Measurements from ENCODE around the gene ARFIP1. TPM values are rescaled to one million over a fixed set of nuclear protein-coding genes. Genes with fewer than 3 reads are reported as not detected.
"Not testable (repeated sequence)": the region's sequence is repeated elsewhere in the genome, so short reads cannot be mapped to it uniquely, and the experiment has no call there.

Gene ARFIP1
- total RNA-seq, 2 experiments from 2014 or later, result 8.4 to 10.5 TPM

- ATAC-seq, result no peak
- no peak for DNase-seq
- peaks cover 37% of the 10 kb centered on the region for H3K9me3 Mint-ChIP-seq (ENCODE audit: low read depth)
- peaks cover 50% of the 10 kb centered on the region for H3K36me3 Mint-ChIP-seq (ENCODE audit: low read depth)
- H3K27me3 Mint-ChIP-seq, result no peaks in the 10 kb centered on the region
- no peak overlapping the region for H3K4me3 Mint-ChIP-seq
- no peak overlapping the region for H3K27ac Mint-ChIP-seq
- POLR2A ChIA-PET, result no interaction called here
- peaks cover 11% of the 10 kb centered on the region for H3K4me1 Mint-ChIP-seq
- intact Hi-C loops (cut with DNase I, micrococcal nuclease), result no loop called here
- CTCF ChIA-PET, result interaction anchor here (0.6 to 1.6 kb wide), 4 partner anchors 13 to 310 kb away, joined by 3 read pairs; no protein-coding TSS in a partner anchor
Observed at GRCh38 chr4:152817331-152817730, 37.6 kb downstream of the ARFIP1 start.

DNA sequence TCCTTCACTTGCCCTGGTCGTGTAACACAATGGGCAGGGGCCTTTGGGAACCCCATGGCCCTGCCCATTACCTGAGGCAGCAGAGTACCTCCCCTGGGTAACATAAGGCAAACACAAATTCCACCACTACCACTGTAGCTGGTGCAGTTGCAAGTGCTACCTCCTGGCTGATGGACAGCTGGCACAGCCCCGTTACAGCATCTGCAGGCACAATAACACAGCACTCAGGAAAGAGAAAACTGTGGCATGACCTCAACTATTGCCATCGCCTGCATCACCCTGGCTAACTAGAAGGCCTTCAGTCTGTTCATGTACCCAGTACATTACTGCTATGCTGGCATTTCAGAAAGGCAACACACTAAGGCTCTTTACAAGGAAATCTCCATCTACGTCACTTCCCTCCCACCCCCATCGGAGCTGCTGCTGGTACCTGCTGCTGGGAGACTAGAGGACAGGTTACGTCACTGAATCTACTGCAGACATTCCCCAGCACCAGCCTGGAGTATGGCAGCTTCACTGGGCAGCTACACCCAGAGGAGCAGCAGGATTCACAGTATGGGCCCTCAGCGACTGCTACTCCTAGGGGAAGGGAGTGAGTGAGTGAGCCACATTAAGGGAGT lies 39.4 kb downstream of the ARFIP1 start:
- CTCF ChIA-PET, result interaction anchor here (1.0 kb wide), 1 partner anchor 40 kb away, joined by 3 read pairs; no protein-coding TSS in a partner anchor

DNA sequence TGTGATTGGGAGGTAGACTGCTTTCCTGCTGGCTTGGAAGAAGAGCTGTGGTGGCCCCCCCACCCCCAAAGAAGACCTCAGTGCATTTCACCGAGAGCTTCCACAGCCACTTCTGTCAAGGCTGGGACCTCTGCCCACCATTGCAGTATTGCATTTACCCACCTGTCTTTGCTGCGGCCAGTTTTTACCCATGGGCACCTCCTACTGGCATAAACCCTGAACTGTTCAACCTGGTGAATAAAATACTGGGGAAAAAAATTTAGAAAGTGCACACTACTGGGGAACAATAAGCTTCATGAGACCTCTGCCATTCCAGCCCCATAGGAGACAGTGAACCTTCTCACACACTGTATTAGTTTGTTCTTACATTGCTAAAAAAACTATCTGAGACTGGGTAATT lies 40.3 kb downstream of the ARFIP1 start:
- ATAC-seq (no peak), DNase-seq (no peak)
- peaks cover 28% of the 10 kb centered on the region for H3K9me3 Mint-ChIP-seq (ENCODE audit: low read depth)
- peaks cover 11% of the 10 kb centered on the region for H3K4me1 Mint-ChIP-seq
- CTCF ChIA-PET, result interaction anchor here (0.7 to 1.0 kb wide), 2 partner anchors 41 to 97 kb away, joined by 3 read pairs; no protein-coding TSS in a partner anchor
- intact Hi-C loops (cut with DNase I, micrococcal nuclease), result no loop called here
- POLR2A ChIA-PET, result no interaction called here
- no peak overlapping the region for H3K27ac Mint-ChIP-seq
- peaks cover 26% of the 10 kb centered on the region for H3K36me3 Mint-ChIP-seq (ENCODE audit: low read depth)
- no peaks in the 10 kb centered on the region for H3K27me3 Mint-ChIP-seq
- H3K4me3 Mint-ChIP-seq, result no peak overlapping the region

More for the DNA sequence above, 39.4 kb downstream of the ARFIP1 start:
- no peaks in the 10 kb centered on the region for H3K27me3 Mint-ChIP-seq
- H3K4me3 Mint-ChIP-seq, result no peak overlapping the region
- intact Hi-C loops (cut with DNase I, micrococcal nuclease), result no loop called here
- DNase-seq, result no peak
- peaks cover 36% of the 10 kb centered on the region for H3K36me3 Mint-ChIP-seq (ENCODE audit: low read depth)
- H3K9me3 Mint-ChIP-seq (ENCODE audit: low read depth), result peaks cover 27% of the 10 kb centered on the region
- peaks cover 11% of the 10 kb centered on the region for H3K4me1 Mint-ChIP-seq
- ATAC-seq, result no peak
- H3K27ac Mint-ChIP-seq, result no peak overlapping the region
- POLR2A ChIA-PET, result no interaction called here

GRCh38 chr4:152822323-152822722 lies 42.6 kb downstream of the ARFIP1 start:
- Mint-ChIP-seq H3K27me3 (no peaks in the 10 kb centered on the region), H3K9me3 (ENCODE audit: low read depth) (peaks cover 21% of the 10 kb centered on the region), H3K27ac (no peak overlapping the region), H3K36me3 (ENCODE audit: low read depth) (peaks cover 6% of the 10 kb centered on the region), H3K4me1 (peaks cover 2% of the 10 kb centered on the region), H3K4me3 (no peak overlapping the region)
- POLR2A ChIA-PET, result no interaction called here
- no peak for ATAC-seq
- CTCF ChIA-PET, result no interaction called here
- DNase-seq, result no peak
- intact Hi-C loops (cut with DNase I, micrococcal nuclease), result no loop called here

DNA sequence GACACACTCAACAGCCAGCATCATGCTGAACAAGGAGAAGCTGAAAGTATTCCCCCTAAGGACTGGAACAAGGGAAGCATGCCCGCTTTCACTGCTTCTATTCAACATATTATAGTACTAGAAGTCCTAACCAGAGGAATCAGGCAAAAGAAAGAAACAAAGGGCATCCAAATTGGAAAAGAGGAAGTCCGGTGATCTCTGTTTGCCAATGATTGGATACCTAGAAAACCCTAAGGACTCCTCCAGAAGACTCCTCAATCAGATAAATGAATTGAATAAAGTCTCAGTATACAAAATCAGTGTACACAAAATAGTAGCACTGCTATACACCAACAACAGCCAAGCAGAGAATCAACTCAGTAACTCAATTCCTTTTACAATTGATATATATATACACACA lies 44.8 kb downstream of the ARFIP1 start:
- Mint-ChIP-seq H3K36me3 (ENCODE audit: low read depth) (peaks cover 5% of the 10 kb centered on the region), H3K27ac (no peak overlapping the region), H3K4me3 (no peak overlapping the region), H3K4me1 (no peaks in the 10 kb centered on the region), H3K9me3 (ENCODE audit: low read depth) (peaks cover 21% of the 10 kb centered on the region), H3K27me3 (no peaks in the 10 kb centered on the region)
- ChIA-PET CTCF (no interaction called here), POLR2A (no interaction called here)
- intact Hi-C loops (cut with DNase I, micrococcal nuclease), result no loop called here
- ATAC-seq, result no peak
- no peak for DNase-seq

DNA sequence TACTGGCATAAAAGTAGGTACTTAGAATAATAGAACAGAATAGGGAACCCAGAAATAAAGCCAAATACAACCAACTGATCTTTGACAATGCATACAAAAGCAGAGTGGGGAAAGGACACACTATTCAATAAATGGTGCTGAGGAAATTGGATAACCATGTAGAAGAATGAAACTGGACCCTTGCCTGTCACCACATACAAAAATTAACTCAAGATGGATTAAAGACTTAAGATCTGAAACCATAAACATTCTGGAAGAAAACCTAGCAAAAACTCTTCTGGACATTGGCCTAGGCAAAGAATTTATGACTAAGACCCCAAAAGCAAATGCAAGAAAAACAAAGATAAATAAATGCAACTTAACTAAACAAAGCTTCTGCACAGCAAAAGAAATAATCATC lies 45.6 kb downstream of the ARFIP1 start:
- H3K27ac Mint-ChIP-seq, result no peak overlapping the region
- H3K27me3 Mint-ChIP-seq, result no peaks in the 10 kb centered on the region
- no peak overlapping the region for H3K4me3 Mint-ChIP-seq
- ChIA-PET CTCF (no interaction called here), POLR2A (no interaction called here)
- peaks cover 21% of the 10 kb centered on the region for H3K9me3 Mint-ChIP-seq (ENCODE audit: low read depth)
- no peaks in the 10 kb centered on the region for H3K4me1 Mint-ChIP-seq
- intact Hi-C loops (cut with DNase I, micrococcal nuclease), result no loop called here
- ATAC-seq (no peak), DNase-seq (no peak)
- peaks cover 2% of the 10 kb centered on the region for H3K36me3 Mint-ChIP-seq (ENCODE audit: low read depth)

- H3K27me3 Mint-ChIP-seq, result no peaks in the 10 kb centered on the region
- no peaks in the 10 kb centered on the region for H3K4me1 Mint-ChIP-seq
- CTCF ChIA-PET, result no interaction called here
Observed at GRCh38 chr4:152828122-152828521, 48.4 kb downstream of the ARFIP1 start.

DNA sequence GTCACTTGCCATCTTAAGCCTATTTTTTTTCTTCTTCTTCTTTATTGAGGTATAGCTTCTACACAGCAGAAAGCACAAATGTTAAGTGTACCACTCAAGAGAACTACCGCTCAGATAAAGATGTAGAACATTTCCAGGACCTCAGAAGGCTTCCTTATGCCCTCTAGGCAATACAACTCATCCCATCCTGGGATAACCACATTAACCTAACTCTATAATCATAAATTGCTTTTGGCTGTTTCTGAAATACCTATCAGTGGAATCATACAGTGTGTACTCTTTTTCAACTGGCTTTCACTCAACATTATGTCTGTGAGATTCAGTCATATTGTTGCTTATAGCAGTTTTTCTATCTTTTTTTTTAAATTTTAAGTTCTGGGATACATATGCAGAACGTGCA lies 51.7 kb downstream of the ARFIP1 start:
- CTCF ChIA-PET, result interaction anchor here (1.1 kb wide), 1 partner anchor 254 kb away, joined by 3 read pairs; no protein-coding TSS in a partner anchor
- H3K36me3 Mint-ChIP-seq (ENCODE audit: low read depth), result peaks cover 45% of the 10 kb centered on the region
- H3K4me1 Mint-ChIP-seq, result no peaks in the 10 kb centered on the region
- H3K4me3 Mint-ChIP-seq, result no peak overlapping the region
- POLR2A ChIA-PET, result interaction anchor here (0.6 kb wide), 1 partner anchor 1233 kb away, joined by 4 read pairs; no protein-coding TSS in a partner anchor
- peaks cover 15% of the 10 kb centered on the region for H3K9me3 Mint-ChIP-seq (ENCODE audit: low read depth)
- intact Hi-C loops (cut with DNase I, micrococcal nuclease), result no loop called here
- H3K27me3 Mint-ChIP-seq, result no peaks in the 10 kb centered on the region
- no peak for DNase-seq
- no peak overlapping the region for H3K27ac Mint-ChIP-seq
- no peak for ATAC-seq

More at GRCh38 chr4:152828122-152828521, 48.4 kb downstream of the ARFIP1 start:
- Mint-ChIP-seq H3K27ac (no peak overlapping the region), H3K9me3 (ENCODE audit: low read depth) (peaks cover 26% of the 10 kb centered on the region), H3K4me3 (no peak overlapping the region), H3K36me3 (ENCODE audit: low read depth) (peaks cover 18% of the 10 kb centered on the region)
- DNase-seq (no peak), ATAC-seq (no peak)
- POLR2A ChIA-PET, result no interaction called here
- intact Hi-C loops (cut with DNase I, micrococcal nuclease), result no loop called here

- POLR2A ChIA-PET, result no interaction called here
- Mint-ChIP-seq H3K36me3 (ENCODE audit: low read depth) (peaks cover 58% of the 10 kb centered on the region), H3K27ac (no peak overlapping the region), H3K9me3 (ENCODE audit: low read depth) (peaks cover 18% of the 10 kb centered on the region), H3K4me3 (no peak overlapping the region), H3K27me3 (no peaks in the 10 kb centered on the region), H3K4me1 (peaks cover 15% of the 10 kb centered on the region)
- DNase-seq (no peak), ATAC-seq (no peak)
- intact Hi-C loops (cut with DNase I, micrococcal nuclease), result no loop called here
- CTCF ChIA-PET, result no interaction called here
Observed at GRCh38 chr4:152836936-152837335, 57.2 kb downstream of the ARFIP1 start.

DNA sequence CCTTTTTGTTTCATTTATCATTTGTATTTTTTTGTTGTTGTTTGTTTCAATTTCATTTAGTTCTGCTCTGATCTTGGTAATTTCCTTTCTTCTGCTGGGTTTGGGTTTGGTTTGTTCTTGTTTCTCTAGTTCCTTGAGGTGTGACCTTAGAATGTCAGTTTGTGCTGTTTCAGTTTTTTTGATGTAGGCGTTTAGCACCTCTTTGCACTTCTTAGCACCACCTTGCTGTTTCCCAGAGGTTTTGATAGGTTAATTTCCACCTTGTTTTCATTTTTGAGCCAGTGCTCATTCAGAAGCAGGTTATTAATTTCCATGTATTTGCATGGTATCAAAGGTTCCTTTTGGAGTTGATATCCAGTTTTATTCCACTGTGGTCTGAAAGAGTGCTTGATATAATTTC lies 60.0 kb downstream of the ARFIP1 start:
- Mint-ChIP-seq H3K36me3 (ENCODE audit: low read depth) (peaks cover 44% of the 10 kb centered on the region), H3K9me3 (ENCODE audit: low read depth) (peaks cover 14% of the 10 kb centered on the region), H3K4me1 (peaks cover 15% of the 10 kb centered on the region), H3K27ac (peak overlapping the region; percentile 52)
- DNase-seq; CTCF ChIA-PET; intact Hi-C loops (cut with DNase I, micrococcal nuclease); H3K4me3 Mint-ChIP-seq; H3K27me3 Mint-ChIP-seq; POLR2A ChIA-PET; ATAC-seq: not testable (repeated sequence)

- Mint-ChIP-seq H3K36me3 (ENCODE audit: low read depth) (peaks cover 27% of the 10 kb centered on the region), H3K27ac (no peak overlapping the region), H3K27me3 (no peaks in the 10 kb centered on the region), H3K4me3 (no peak overlapping the region), H3K4me1 (peaks cover 17% of the 10 kb centered on the region), H3K9me3 (ENCODE audit: low read depth) (peaks cover 11% of the 10 kb centered on the region)
- ATAC-seq (no peak), DNase-seq (no peak)
- ChIA-PET CTCF (interaction anchor here (0.6 to 1.1 kb wide), 3 partner anchors 117 to 935 kb away, joined by 3 read pairs; no protein-coding TSS in a partner anchor), POLR2A (interaction anchor here (0.7 kb wide), 1 partner anchor 483 kb away, joined by 3 read pairs; no protein-coding TSS in a partner anchor)
- intact Hi-C loops (cut with DNase I, micrococcal nuclease), result no loop called here
Observed at GRCh38 chr4:152843481-152844090, 63.8 kb downstream of the ARFIP1 start.

- DNase-seq, result no peak
- peaks cover 22% of the 10 kb centered on the region for H3K4me1 Mint-ChIP-seq
- CTCF ChIA-PET, result interaction anchor here (0.9 to 5.1 kb wide), 13 partner anchors 9 to 471 kb away, joined by 3 to 50 read pairs (median 4); no protein-coding TSS in a partner anchor
- H3K27ac Mint-ChIP-seq, result no peak overlapping the region
- intact Hi-C loops (cut with DNase I, micrococcal nuclease), result loop anchor here (2.0 to 5.0 kb wide), 2 partner anchors 89 to 470 kb away; partner anchors contain the start of gene FHDC1 (in 1 of the 2)
- POLR2A ChIA-PET, result no interaction called here
- H3K27me3 Mint-ChIP-seq, result no peaks in the 10 kb centered on the region
- H3K9me3 Mint-ChIP-seq (ENCODE audit: low read depth), result peaks cover 6% of the 10 kb centered on the region
- ATAC-seq, result no peak
- H3K4me3 Mint-ChIP-seq, result no peak overlapping the region
- peaks cover 13% of the 10 kb centered on the region for H3K36me3 Mint-ChIP-seq (ENCODE audit: low read depth)
Observed at GRCh38 chr4:152847376-152847775, 67.6 kb downstream of the ARFIP1 start.
